OCI-LY1 (cell line): ENCODE measurements around the gene POT1.

Source experiments
- H2AFZ ChIP-seq: fragments of 200-600 bp; sonication (generic), shearing (Covaris generic); 2 replicates; pipeline ENCODE4 v1.6.0; 2014; ENCODE audit warnings: antibody characterized with exemption, mild to moderate bottlenecking, low read length
- H3F3A ChIP-seq: fragments of 200-600 bp; sonication (generic), shearing (Covaris generic); 2 replicates; pipeline ENCODE4 v1.6.0; 2014; ENCODE audit warnings: mild to moderate bottlenecking, antibody characterized with exemption, low read length, moderate library complexity; ENCODE audit not compliant: insufficient read depth
- H3K27ac ChIP-seq: fragments of 200-600 bp; sonication (generic); 2 replicates; pipeline ENCODE4 v1.5.1; 2014; ENCODE audit warnings: low read length, mixed run types, mild to moderate bottlenecking, low read depth; ENCODE audit not compliant: poor library complexity, severe bottlenecking
- H3K27me3 ChIP-seq: fragments of 200-600 bp; sonication (generic); 2 replicates; pipeline ENCODE4 v1.6.0; 2014; ENCODE audit warnings: antibody characterized with exemption, mild to moderate bottlenecking, low read length, moderate library complexity; ENCODE audit not compliant: insufficient read depth
- H3K36me3 ChIP-seq: fragments of 200-600 bp; sonication (generic); 2 replicates; pipeline ENCODE4 v1.6.1; 2014; ENCODE audit warnings: mild to moderate bottlenecking, antibody characterized with exemption, low read length, moderate library complexity, mixed read lengths; ENCODE audit not compliant: insufficient read depth
- H3K4me1 ChIP-seq: fragments of 200-600 bp; sonication (generic); 2 replicates; pipeline ENCODE4 v1.5.1; 2014; ENCODE audit warnings: mild to moderate bottlenecking, low read length, moderate library complexity; ENCODE audit not compliant: insufficient read depth, severe bottlenecking
- H3K4me2 ChIP-seq: fragments of 200-600 bp; sonication (generic), shearing (Covaris generic); 2 replicates; pipeline ENCODE4 v1.6.1; 2014; ENCODE audit warnings: low read length
- H3K4me3 ChIP-seq: fragments of 200-600 bp; sonication (generic); 2 replicates; pipeline ENCODE4 v1.5.1; 2014; ENCODE audit warnings: low read length, low read depth, mild to moderate bottlenecking, mixed read lengths; ENCODE audit not compliant: poor library complexity, severe bottlenecking
- H3K79me2 ChIP-seq: fragments of 200-600 bp; shearing (Covaris generic); 2 replicates; pipeline ENCODE4 v1.6.1; 2016; ENCODE audit warnings: mixed run types, low read length, mixed read lengths; ENCODE audit not compliant: insufficient read depth
- H3K9ac ChIP-seq: fragments of 200-600 bp; sonication (generic), shearing (Covaris generic); 2 replicates; pipeline ENCODE4 v1.6.1; 2014; ENCODE audit warnings: mild to moderate bottlenecking, low read length, mixed read lengths
- H3K9me2 ChIP-seq: fragments of 200-600 bp; sonication (generic), shearing (Covaris generic); 2 replicates; pipeline ENCODE4 v1.6.1; 2014; ENCODE audit warnings: low read depth, mild to moderate bottlenecking, low read length, mixed read lengths
- H3K9me3 ChIP-seq: fragments of 200-600 bp; shearing (Covaris generic); 2 replicates; pipeline ENCODE4 v1.6.1; 2014; ENCODE audit warnings: low read length, mixed read lengths
- H4K20me1 ChIP-seq: fragments of 200-600 bp; sonication (generic), shearing (Covaris generic); 2 replicates; pipeline ENCODE4 v1.6.0; 2016; ENCODE audit warnings: mild to moderate bottlenecking, low read length; ENCODE audit not compliant: insufficient read depth
- EZH2 ChIP-seq: fragments of 200-600 bp; sonication (generic), shearing (Covaris generic); IDR thresholded peaks from 2 replicates; pipeline ENCODE4 v1.8.0; 2017; ENCODE audit warnings: borderline replicate concordance, mixed run types, mild to moderate bottlenecking, antibody characterized with exemption, low read length, moderate library complexity, mixed read lengths
- TF ChIP-seq, protein P1 (sequence below): fragments of 200-600 bp; sonication (generic), shearing (Covaris generic); IDR thresholded peaks from 2 replicates; pipeline ENCODE4 v1.5.1; 2017; ENCODE audit warnings: mild to moderate bottlenecking, antibody characterized with exemption, low read length, moderate library complexity, mixed read lengths

POT1 gene

DNA sequence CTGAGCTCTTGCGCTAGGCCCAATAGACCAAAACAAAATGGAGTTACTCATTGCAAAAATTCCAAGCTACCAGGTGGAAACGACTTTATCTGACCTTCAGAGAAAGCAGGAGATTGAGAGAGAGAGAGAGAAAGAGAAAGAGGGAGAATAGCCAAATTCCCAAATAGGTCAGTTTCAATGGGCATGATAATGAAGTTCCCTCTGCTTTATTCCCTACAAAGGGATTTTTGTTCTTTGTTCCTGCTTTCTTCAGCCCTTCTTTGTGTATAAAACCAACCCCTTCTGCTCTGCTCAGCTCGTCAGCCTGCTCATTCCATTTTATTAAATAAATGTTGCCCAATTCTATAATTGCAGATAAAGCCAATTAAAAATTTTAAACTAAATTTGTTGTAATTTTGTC is 119.0 kb downstream of the POT1 start:
- no peaks in the 10 kb centered on the region for H3K9me2 ChIP-seq
- H3K36me3 ChIP-seq = no peaks in the 10 kb centered on the region
- H3K27me3 ChIP-seq = no peaks in the 10 kb centered on the region; the same call in 1 of the 2 replicates
- no peaks in the 10 kb centered on the region for H3K79me2 ChIP-seq
- no peaks in the 10 kb centered on the region for H3K9me3 ChIP-seq
- TF ChIP-seq, protein P1, sequence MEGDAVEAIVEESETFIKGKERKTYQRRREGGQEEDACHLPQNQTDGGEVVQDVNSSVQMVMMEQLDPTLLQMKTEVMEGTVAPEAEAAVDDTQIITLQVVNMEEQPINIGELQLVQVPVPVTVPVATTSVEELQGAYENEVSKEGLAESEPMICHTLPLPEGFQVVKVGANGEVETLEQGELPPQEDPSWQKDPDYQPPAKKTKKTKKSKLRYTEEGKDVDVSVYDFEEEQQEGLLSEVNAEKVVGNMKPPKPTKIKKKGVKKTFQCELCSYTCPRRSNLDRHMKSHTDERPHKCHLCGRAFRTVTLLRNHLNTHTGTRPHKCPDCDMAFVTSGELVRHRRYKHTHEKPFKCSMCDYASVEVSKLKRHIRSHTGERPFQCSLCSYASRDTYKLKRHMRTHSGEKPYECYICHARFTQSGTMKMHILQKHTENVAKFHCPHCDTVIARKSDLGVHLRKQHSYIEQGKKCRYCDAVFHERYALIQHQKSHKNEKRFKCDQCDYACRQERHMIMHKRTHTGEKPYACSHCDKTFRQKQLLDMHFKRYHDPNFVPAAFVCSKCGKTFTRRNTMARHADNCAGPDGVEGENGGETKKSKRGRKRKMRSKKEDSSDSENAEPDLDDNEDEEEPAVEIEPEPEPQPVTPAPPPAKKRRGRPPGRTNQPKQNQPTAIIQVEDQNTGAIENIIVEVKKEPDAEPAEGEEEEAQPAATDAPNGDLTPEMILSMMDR = no peak
- no peak for TF ChIP-seq EZH2
- no peak overlapping the region for H2AFZ ChIP-seq
- H3F3A ChIP-seq = no peaks in the 10 kb centered on the region
- H3K4me2 ChIP-seq = no peak overlapping the region
- no peaks in the 10 kb centered on the region for H3K4me1 ChIP-seq
- no peak overlapping the region for H3K27ac ChIP-seq
- H4K20me1 ChIP-seq = no peaks in the 10 kb centered on the region
- no peak overlapping the region for H3K4me3 ChIP-seq
- H3K9ac ChIP-seq = no peak overlapping the region

DNA sequence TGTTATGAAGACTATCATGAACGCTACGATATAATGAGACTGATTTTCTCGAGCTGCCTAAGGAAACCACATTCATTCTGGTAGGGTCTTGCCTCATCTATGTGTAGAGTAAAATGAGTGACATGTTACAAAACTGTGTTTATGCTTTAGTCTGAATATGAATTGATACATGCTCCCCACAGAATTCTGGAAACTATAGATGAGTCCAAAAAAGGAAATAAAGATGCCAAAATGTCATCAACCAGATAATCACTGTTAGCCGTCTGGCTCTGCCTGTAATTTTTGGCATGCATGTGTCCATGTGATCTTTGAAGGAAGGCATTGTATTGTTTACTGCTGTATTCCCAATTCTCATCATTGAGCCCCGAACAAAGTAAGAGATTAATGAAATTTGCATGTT is 121.4 kb downstream of the POT1 start:
- Histone ChIP-seq H3K79me2 (no peaks in the 10 kb centered on the region), H3K9me3 (no peaks in the 10 kb centered on the region), H3K27me3 (no peaks in the 10 kb centered on the region; the same call in 1 of the 2 replicates), H3K36me3 (no peaks in the 10 kb centered on the region), H3K27ac (no peak overlapping the region), H3K4me3 (no peak overlapping the region), H2AFZ (no peak overlapping the region), H3K9ac (no peak overlapping the region), H3K9me2 (no peaks in the 10 kb centered on the region), H3F3A (no peaks in the 10 kb centered on the region), H4K20me1 (no peaks in the 10 kb centered on the region), H3K4me2 (no peak overlapping the region), H3K4me1 (no peaks in the 10 kb centered on the region)
- TF ChIP-seq, protein P1 = no peak
- TF ChIP-seq EZH2 = no peak

DNA sequence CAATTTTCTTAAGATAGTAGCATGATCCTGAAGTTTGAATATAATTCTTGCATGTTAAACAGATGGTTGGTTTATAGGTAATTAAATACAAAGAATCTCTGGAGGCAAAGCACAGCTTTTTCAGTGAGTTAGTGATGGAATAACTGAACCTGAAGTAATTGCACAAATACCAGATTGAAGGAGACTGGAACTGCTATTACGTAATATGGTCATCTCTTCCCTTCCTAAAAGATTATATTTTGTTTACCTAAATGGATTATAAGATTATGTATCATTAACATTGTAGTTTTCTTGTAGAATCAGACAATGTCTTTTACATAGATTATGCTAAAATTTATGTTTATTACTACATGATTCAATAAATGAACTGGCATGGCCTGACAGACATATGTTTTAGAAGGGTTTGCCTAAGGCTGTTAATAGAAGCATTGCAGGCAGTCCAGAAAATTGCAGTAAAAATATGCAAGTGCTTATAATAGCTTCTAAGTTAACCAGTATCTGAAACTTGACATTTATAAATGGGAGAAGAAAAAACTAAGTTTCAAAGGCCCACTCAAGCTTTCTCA is 128.2 kb downstream of the POT1 start:
- no peaks in the 10 kb centered on the region for H3K27me3 ChIP-seq

More for the DNA sequence above, 128.2 kb downstream of the POT1 start:
- no peaks in the 10 kb centered on the region for H3K36me3 ChIP-seq
- H3K9ac ChIP-seq = no peak overlapping the region
- no peaks in the 10 kb centered on the region for H3K9me2 ChIP-seq
- H3K4me1 ChIP-seq = no peaks in the 10 kb centered on the region
- H2AFZ ChIP-seq = no peak overlapping the region
- H3F3A ChIP-seq = no peaks in the 10 kb centered on the region
- H3K27ac ChIP-seq = no peak overlapping the region
- no peaks in the 10 kb centered on the region for H3K79me2 ChIP-seq
- no peak overlapping the region for H3K4me3 ChIP-seq
- no peaks in the 10 kb centered on the region for H3K9me3 ChIP-seq
- H4K20me1 ChIP-seq = no peaks in the 10 kb centered on the region
- TF ChIP-seq, protein P1 = no peak
- TF ChIP-seq EZH2 = no peak
- no peak overlapping the region for H3K4me2 ChIP-seq
